Stimulated activated CD4-positive, alpha-beta T cell treated with anti-CD3 and anti-CD28 coated beads, TNF-alpha, amount 100 ng/mL, for 4 hours (primary cell): ENCODE results near the gene PDIA5.

Experiments
- DNase-seq, 3 experiments: peaks; one replicate each; pipeline ENCODE4 v3.0.0-alpha.2; 2020; ENCODE audit warnings: low read depth in 3 of 3

The PDIA5 gene

DNA sequence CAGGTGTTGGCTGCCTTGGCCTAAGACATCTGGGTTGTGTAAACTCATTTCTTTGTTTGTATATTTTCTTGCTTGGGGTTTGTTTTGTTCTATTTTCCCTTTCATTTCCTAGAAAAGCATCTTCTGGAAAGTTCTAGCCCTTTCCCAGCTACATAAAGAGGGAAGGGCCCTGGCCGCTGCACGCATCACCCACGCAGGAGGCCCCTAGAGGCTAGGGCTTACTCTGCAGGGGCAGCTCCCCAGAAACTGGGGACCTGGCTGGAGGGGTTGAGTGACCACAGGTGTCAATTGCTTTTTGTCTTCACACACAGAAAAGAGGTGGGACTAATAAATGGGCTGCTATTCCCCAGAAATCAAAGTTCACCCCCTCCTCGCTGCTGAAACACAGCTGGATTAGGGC, 52.6 kb downstream of the PDIA5 start:
- DNase-seq = no peak

- no peak for DNase-seq
These were observed 53.0 kb downstream of the PDIA5 start for GRCh38 chr3:123119802-123120201.

GRCh38 chr3:123120573-123120972, 53.7 kb downstream of the PDIA5 start:
- no peak for DNase-seq

GRCh38 chr3:123122057-123122456, 55.2 kb downstream of the PDIA5 start:
- DNase-seq = no peak

- DNase-seq = no peak
These were observed 55.9 kb downstream of the PDIA5 start for GRCh38 chr3:123122525-123123315.

DNA sequence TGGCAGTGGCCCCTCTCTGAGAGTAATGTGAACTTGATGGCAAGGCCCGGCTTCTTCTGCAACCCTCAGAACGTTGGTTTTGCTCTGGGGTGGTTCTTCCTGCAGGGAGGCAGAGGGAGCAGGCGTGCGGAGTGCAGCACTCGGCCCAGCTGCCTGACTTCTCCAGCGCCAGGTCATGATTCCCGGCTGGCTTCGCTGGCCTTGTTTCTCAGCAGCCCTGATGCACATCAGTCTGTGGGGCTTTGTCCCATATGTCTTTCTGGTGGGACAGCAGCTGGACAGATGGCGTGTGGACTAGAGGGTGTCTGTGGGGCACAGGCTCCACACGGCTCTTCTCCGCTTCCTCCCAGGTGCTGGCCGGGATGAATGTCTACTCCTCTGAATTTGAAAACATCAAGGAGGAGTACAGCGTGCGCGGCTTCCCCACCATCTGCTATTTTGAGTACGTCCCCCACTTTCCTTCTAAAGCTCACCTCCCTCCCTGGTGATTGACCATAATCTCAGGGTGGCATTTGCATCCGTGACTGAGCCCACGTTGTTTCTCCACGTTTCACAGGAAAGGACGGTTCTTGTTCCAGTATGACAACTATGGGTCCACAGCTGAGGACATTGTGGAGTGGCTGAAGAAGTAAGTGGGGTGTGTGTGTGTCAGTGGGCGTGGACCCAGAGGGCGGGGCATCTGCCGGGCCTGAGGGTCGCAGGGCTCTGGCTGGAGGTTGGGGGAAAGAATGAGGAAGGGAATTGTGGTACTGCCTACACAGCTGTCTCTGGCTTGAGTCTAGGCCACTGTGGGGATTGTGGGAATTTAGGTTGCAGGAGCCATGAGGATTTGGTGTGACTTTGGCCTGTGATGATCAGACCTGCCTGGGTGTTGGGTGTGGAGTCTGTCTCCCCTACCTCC, 57.1 kb downstream of the PDIA5 start:
- no peak for DNase-seq

GRCh38 chr3:123124971-123125370, 58.1 kb downstream of the PDIA5 start:
- DNase-seq = no peak

- DNase-seq = no peak
These were observed 59.2 kb downstream of the PDIA5 start for GRCh38 chr3:123126031-123126430.

DNA sequence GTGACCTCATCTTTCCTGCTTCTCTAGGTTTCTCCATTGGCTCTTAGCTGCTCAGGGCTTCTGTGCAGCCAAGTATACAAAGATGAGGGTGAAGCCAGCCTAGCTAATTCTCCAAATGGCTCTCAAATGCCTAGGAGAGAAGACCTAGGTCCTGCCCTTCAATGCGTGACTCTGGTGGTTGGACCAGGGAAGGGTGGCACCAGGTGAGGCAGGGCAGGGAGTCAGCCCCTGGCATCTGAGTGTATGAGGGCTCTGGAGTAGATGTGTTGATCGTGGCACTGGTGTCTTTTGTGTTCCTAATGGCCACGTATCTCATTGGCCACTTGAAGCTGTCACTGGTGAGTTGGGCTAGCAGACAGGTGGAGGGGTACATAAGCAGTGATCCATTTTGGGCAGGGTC, 59.8 kb downstream of the PDIA5 start:
- DNase-seq = no peak

DNA sequence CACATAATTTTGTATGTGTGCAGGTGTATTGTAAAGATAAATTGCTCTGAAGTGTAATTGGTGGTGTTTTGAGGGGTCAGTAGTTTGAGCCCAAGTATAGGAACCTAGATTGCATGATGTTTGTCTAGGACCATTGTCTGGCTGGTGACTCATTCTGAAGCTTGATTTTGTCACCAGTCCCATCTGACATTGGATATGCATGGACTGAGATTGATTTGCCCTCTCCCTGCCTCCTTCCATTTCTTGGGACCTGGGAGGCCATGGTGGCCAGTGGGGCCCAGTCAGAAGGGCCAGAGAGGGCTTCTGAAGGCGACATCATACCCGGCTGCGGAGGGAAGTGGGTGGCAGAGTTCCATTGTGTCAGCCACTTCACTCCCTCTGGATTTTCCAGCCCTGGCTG, 62.3 kb downstream of the PDIA5 start:
- no peak for DNase-seq

GRCh38 chr3:123129532-123129931, 62.7 kb downstream of the PDIA5 start:
- DNase-seq = no peak

DNA sequence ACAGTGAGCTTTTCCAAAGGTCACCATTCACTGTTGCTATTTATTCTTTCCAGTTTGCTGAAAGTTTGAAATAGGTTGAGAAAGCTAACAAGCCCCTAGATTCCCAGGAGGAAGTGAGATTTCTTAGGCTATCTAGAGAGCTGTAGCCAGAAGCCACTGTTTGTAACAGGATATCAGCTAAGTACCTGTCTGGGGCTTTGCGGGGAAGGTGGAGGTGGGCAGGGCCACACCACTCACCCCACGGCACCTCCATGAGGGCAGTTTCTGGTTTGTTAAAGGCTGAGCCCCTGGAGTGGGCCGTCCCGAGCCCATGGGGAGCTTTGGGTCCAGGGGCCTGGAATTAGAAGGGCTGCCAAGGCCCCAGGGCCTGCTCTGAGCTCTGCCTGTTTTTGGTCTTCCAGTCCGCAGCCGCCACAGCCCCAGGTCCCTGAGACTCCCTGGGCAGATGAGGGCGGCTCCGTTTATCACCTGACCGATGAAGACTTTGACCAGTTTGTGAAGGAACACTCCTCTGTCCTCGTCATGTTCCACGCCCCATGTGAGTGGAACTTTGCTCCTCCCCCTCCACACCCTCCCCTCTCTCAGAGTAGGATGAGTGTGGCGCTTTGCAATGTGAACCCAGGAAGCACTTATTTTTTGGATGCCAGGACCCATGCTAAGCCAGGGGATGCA, 63.4 kb downstream of the PDIA5 start:
- no peak for DNase-seq

- no peak for DNase-seq
These were observed 67.8 kb downstream of the PDIA5 start for GRCh38 chr3:123134671-123135070.

DNA sequence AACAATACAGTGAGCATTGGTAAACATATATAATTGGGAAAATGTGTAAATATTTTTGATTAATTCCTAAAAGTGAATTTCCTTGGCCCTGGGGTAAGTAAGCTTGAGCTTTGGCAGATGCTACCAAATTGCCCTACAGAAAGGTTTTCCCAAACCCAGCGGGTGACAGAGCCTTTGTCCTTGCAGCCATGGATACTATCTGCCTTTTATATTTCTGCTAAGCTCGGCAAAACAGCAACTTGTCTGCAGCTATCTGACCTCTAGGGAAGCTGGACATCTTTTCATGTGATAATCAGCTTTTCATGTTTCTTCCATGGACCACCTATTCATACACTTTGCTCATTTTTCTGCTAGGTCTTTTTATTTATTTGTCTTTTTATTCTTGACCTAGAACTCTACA, 70.2 kb downstream of the PDIA5 start:
- DNase-seq = no peak

GRCh38 chr3:123138839-123139444, 72.1 kb downstream of the PDIA5 start:
- no peak for DNase-seq

- DNase-seq = no peak
These were observed 72.7 kb downstream of the PDIA5 start for GRCh38 chr3:123139522-123139921.

- DNase-seq = no peak
These were observed 73.7 kb downstream of the PDIA5 start for GRCh38 chr3:123140550-123140949.

DNA sequence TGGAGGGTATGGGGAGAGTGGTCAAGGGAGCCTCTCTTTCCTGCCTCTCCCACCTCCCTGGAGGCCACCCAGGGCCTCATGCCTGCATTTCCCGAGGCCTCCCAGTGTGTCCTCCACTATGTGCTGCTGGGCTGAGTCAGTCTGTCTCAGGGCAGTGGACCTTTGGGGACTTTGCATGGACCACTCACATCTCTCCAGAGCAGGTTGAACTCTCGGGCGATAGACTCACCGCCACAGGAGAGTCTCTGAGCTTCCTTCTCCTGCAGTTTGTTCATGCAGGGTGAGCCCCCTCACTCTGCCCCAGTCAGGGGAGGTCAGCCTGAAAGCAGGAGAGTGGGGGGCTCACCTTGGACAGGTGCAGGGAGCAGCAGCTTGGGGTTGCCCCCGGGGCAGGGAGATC, 74.5 kb downstream of the PDIA5 start:
- DNase-seq = no peak

DNA sequence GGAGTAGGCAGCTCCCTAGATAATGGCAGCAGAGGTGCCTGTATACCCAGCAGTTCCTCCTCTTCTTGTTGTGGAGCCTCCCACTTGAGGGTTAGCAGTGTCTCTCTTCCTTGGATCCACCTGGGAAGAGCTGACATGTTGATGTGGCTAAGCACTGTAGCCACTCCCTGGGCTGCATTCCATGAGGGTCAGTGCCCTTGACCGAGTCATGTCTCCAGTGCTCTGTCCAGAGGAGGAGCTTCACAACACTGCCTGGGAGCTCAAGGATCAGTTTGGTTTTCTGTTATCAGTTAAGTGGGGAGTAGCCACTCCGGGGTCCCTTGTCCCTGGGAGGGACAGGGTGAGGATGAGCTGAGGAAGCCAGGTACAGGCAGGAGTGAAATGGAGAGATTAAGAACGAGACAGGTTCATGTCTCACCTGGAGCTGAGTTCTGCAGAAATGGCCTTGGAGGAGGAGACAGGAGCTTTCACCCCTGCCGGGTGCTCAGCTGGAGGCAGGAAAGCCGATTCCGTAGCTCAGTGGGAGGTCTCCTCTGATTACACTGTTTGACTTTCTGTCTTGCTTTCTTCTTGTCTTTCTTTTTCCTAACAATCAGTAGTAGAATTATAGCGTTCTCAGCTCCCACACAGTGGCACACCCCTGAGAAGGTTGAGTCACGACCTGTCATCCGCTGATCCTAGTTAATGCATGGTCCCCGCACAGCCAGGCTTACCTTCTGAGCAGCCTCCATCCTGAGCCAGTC, 77.0 kb downstream of the PDIA5 start:
- DNase-seq = no peak

DNA sequence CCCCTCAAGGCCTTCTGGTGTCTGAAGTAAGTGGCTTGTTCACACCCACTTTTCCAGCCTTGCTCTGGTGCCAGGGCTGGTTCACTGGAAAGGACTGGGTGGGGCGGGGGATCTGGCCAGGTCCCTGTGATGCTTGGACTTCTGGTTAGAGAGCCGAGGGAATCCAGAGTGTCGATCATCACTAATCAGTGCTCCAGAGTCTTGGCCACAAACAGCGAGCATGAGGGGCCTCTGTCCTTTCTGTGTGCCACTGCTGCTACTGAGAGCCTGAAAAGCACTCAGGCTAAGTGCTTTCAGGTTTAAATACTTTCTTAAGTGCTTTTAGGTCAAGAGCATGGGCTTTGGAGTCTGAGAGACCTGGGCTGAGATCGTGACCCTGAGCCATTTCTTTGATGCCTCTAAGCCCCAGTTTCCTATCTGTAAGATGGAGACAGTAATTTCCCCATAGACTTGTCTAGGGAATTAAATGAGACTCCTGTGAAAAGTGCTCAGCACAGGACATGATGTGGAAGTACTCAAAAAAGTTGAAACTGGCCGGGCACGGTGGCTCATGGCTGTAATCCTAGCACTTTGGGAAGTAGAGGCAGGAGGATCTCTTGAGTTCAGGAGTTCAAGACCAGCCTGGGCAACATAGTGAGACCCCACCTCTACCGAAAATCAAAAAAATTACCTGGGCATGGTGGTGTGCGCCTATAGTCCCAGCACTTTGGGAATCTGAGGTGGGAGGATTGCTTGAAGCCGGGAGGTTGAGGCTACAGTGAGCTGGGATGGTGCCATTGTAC, 81.1 kb downstream of the PDIA5 start:
- DNase-seq = no peak

DNA sequence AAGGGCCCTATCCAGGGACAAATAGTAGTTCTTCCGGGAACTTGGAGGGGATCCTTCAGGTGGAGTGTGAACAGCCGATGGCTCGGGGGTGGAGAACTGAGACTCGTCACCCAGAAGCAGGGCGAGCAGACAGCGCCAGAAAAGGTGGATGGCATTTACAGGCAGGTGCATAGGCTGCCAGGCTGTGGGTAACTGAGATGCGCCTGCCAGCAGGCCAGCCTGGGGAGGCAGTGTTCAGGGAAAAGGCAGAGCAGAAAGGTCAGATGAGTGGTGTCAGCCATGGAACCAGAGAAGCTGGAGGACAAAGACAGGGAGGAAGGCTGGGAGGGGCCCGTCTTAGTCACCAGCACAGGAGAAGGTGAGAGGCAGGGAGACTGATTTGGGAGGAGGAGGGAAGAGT, 81.9 kb downstream of the PDIA5 start:
- no peak for DNase-seq
